Keratinocyte (primary cell): ENCODE results near the gene TXNDC8. TPM values are rescaled to one million over a fixed set of nuclear protein-coding genes. Genes with fewer than 3 reads are reported as not detected.

Experiments
- DNase-seq: peaks from one replicate; pipeline ENCODE4 v3.0.0-alpha.2; 2011; ENCODE audit warnings: low read depth, missing footprints, low spot score
- FAIRE-seq: peaks from 2 replicates; lab custom pipeline; 2011; peaks lifted over from hg19 to GRCh38; lab: Jason Lieb, UNC
- H2AFZ ChIP-seq: 2 replicates; pipeline ENCODE4 v1.6.0; 2012; ENCODE audit warnings: low read length, control low read depth, inconsistent platforms; ENCODE audit not compliant: control insufficient read depth
- H3K27ac ChIP-seq: 2 replicates; pipeline ENCODE4 v1.5.1; 2011; ENCODE audit warnings: low read length; ENCODE audit not compliant: control insufficient read depth, insufficient read depth
- H3K27me3 ChIP-seq: 3 replicates; pipeline ENCODE4 v1.6.0; 2011; ENCODE audit warnings: low read length; ENCODE audit not compliant: control insufficient read depth, insufficient read depth; ENCODE audit errors: extremely low read depth
- H3K36me3 ChIP-seq, 2 experiments: 2 replicates in 1 of 2; 3 replicates in 1 of 2; pipeline ENCODE4 v1.5.1; 2011; ENCODE audit warnings: low read length in 2 of 2, mild to moderate bottlenecking in 1 of 2; ENCODE audit not compliant: control insufficient read depth in 2 of 2, insufficient read depth in 2 of 2; ENCODE audit errors: extremely low read depth in 1 of 2
- H3K4me1 ChIP-seq: 3 replicates; pipeline ENCODE4 v1.5.1; 2011; ENCODE audit warnings: low read length; ENCODE audit not compliant: control insufficient read depth, insufficient read depth; ENCODE audit errors: extremely low read depth
- H3K4me2 ChIP-seq: 3 replicates; pipeline ENCODE4 v1.6.0; 2011; ENCODE audit warnings: low read depth, low read length; ENCODE audit not compliant: control insufficient read depth, insufficient read depth; ENCODE audit errors: extremely low read depth
- H3K4me3 ChIP-seq, 3 experiments: fragments of 200-600 bp in 1 of 3; sonication (generic) in 1 of 3; 2 replicates in 2 of 3; 3 replicates in 1 of 3; pipeline ENCODE4 v1.5.1; 2011 to 2016; ENCODE audit warnings: low read length in 3 of 3, mild to moderate bottlenecking in 3 of 3, control low read depth in 2 of 3, inconsistent platforms in 1 of 3, low read depth in 1 of 3, mixed read lengths in 1 of 3, mixed run types in 1 of 3, moderate library complexity in 1 of 3; ENCODE audit not compliant: control insufficient read depth in 2 of 3, insufficient read depth in 2 of 3; ENCODE audit errors: extremely low read depth in 1 of 3
- H3K79me2 ChIP-seq: 2 replicates; pipeline ENCODE4 v1.6.0; 2012; ENCODE audit warnings: low read length; ENCODE audit not compliant: control insufficient read depth, insufficient read depth
- H3K9ac ChIP-seq: 3 replicates; pipeline ENCODE4 v1.6.0; 2011; ENCODE audit warnings: low read length; ENCODE audit not compliant: control insufficient read depth, insufficient read depth; ENCODE audit errors: extremely low read depth
- H3K9me1 ChIP-seq: 3 replicates; pipeline ENCODE4 v1.6.0; 2011; ENCODE audit warnings: low read length; ENCODE audit not compliant: control insufficient read depth, insufficient read depth; ENCODE audit errors: extremely low read depth
- H3K9me3 ChIP-seq: 2 replicates; pipeline ENCODE4 v1.5.1; 2012; ENCODE audit warnings: low read depth, low read length; ENCODE audit not compliant: control insufficient read depth
- H4K20me1 ChIP-seq: 3 replicates; pipeline ENCODE4 v1.6.0; 2011; ENCODE audit warnings: low read length; ENCODE audit not compliant: control insufficient read depth, insufficient read depth; ENCODE audit errors: extremely low read depth
- EZH2 ChIP-seq: IDR thresholded peaks from one replicate; pipeline ENCODE4 v1.6.1; 2012; ENCODE audit warnings: inconsistent platforms, mild to moderate bottlenecking, low read length, moderate library complexity
- dilution Hi-C: fragments of 300-500 bp; cut with MboI; formaldehyde crosslinking; loops from one replicate; pipeline ENCODE4 v1.7.0; 2020; ENCODE audit warnings: low sequenced_read_pairs; ENCODE audit not compliant: extremely low pct_ligation_motif_present
- polyA plus RNA-seq, 5 experiments: library from polyadenylated mRNA; depleted of rRNA in 3 of 5; stranded (reverse) in 3 of 5; stranded (forward) in 1 of 5; unstranded in 1 of 5; fragments of >200 nt; gene quantifications; 1 replicate in 1 of 5; 2 replicates in 3 of 5; 3 replicates in 1 of 5; pipeline versions ENCODE4 v1.2.1 to v1.2.3, GENCODE V29; 2011 to 2012; ENCODE audit warnings: missing spikeins in 2 of 5, low read depth in 1 of 5, low replicate concordance in 1 of 5
- TF ChIP-seq, protein P1 (sequence below), 3 experiments: IDR thresholded peaks in 1 of 3; conservative IDR thresholded peaks in 1 of 3; optimal IDR thresholded peaks in 1 of 3; 2 replicates in 2 of 3; 3 replicates in 1 of 3; pipeline versions ENCODE3 to v1.5.1; 2011; ENCODE audit warnings: low read length in 3 of 3, mild to moderate bottlenecking in 3 of 3, moderate library complexity in 2 of 3, control low read depth in 1 of 3, inconsistent platforms in 1 of 3; ENCODE audit not compliant: insufficient read depth in 2 of 3; ENCODE audit errors: extremely low read depth in 1 of 3

Gene TXNDC8
- polyA plus RNA-seq, 1 donor (not counting 4 experiments of a cell fraction or from before 2014, with no cell fraction given): not detected

DNA sequence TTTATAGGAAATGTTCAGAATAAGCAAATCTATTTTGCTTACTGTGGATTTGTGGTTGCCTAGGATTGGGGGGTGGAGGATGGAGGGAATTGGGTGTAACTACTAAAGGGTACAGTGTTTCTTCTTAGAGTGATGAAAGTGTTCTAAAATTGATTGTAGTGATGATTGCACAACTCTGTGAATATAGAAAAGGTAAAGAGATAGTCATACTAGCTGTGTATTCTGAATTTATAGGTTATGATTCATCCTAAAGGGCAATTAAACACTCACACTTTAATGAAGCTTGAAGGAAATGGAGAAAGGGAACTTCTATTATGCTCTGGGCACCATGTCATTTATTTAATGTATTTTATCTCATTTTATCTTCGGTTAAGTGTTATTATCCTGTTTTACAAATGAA, 9.9 kb downstream of the TXNDC8 start:
- no peak overlapping the region for H3K4me2 ChIP-seq
- H3K9me1 ChIP-seq: no peaks in the 10 kb centered on the region
- FAIRE-seq: no peak
- no peak overlapping the region for H3K27ac ChIP-seq
- no peak overlapping the region for H3K4me3 ChIP-seq
- no peak overlapping the region for H2AFZ ChIP-seq
- DNase-seq: no peak
- TF ChIP-seq, protein P1, sequence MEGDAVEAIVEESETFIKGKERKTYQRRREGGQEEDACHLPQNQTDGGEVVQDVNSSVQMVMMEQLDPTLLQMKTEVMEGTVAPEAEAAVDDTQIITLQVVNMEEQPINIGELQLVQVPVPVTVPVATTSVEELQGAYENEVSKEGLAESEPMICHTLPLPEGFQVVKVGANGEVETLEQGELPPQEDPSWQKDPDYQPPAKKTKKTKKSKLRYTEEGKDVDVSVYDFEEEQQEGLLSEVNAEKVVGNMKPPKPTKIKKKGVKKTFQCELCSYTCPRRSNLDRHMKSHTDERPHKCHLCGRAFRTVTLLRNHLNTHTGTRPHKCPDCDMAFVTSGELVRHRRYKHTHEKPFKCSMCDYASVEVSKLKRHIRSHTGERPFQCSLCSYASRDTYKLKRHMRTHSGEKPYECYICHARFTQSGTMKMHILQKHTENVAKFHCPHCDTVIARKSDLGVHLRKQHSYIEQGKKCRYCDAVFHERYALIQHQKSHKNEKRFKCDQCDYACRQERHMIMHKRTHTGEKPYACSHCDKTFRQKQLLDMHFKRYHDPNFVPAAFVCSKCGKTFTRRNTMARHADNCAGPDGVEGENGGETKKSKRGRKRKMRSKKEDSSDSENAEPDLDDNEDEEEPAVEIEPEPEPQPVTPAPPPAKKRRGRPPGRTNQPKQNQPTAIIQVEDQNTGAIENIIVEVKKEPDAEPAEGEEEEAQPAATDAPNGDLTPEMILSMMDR (optimal IDR thresholded peaks at IDR 0.05 in 1 of 3, IDR thresholded peaks at IDR 0.05 in 1 of 3, conservative IDR thresholded peaks at IDR 0.05 in 1 of 3; ENCODE audit: extremely low read depth in 1 of 3, insufficient read depth in 2 of 3, low read length in 3 of 3): no peak
- TF ChIP-seq EZH2: no peak
- no peaks in the 10 kb centered on the region for H3K27me3 ChIP-seq
- H3K9me3 ChIP-seq: no peaks in the 10 kb centered on the region
- H3K9ac ChIP-seq: no peak overlapping the region
- no peaks in the 10 kb centered on the region for H3K79me2 ChIP-seq
- dilution Hi-C loops: no loop called here
- no peaks in the 10 kb centered on the region for H3K36me3 ChIP-seq
- H4K20me1 ChIP-seq: no peaks in the 10 kb centered on the region
- H3K4me1 ChIP-seq: peaks cover 4% of the 10 kb centered on the region

DNA sequence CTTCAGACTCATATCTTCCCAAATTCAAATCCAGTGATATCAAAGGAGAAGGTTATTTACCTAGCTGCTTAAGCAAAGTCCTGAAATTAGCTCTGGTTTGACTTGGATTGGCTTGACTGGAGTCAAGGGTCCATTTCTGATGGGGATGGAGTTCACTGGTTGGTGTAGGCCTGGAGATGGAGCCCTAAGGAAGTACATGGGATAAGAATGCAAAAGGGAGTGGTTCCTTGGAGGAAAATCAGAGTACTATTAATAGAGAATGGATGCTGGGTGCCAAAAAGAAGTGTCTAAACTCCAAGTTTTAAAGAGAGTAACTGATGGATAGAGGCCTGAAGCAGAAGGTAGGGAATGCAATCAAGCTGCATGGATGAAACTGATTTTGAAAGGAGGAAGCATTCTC, 13.8 kb downstream of the TXNDC8 start:
- dilution Hi-C loops: no loop called here
- no peak for DNase-seq
- TF ChIP-seq EZH2: no peak
- TF ChIP-seq, protein P1 (optimal IDR thresholded peaks at IDR 0.05 in 1 of 3, IDR thresholded peaks at IDR 0.05 in 1 of 3, conservative IDR thresholded peaks at IDR 0.05 in 1 of 3; ENCODE audit: extremely low read depth in 1 of 3, insufficient read depth in 2 of 3, low read length in 3 of 3): no peak
- Histone ChIP-seq H3K27ac (no peak overlapping the region), H3K4me1 (peaks cover 4% of the 10 kb centered on the region), H3K4me3 (no peak overlapping the region), H3K9me3 (no peaks in the 10 kb centered on the region), H3K9ac (no peak overlapping the region), H2AFZ (no peak overlapping the region), H3K4me2 (no peak overlapping the region), H3K27me3 (no peaks in the 10 kb centered on the region), H3K9me1 (no peaks in the 10 kb centered on the region), H4K20me1 (no peaks in the 10 kb centered on the region), H3K79me2 (no peaks in the 10 kb centered on the region), H3K36me3 (no peaks in the 10 kb centered on the region)
- no peak for FAIRE-seq
